ENCODE data around the gene NDUFS7. TPM values are rescaled to one million over a fixed set of nuclear protein-coding genes. Genes with fewer than 3 reads are reported as not detected.

The NDUFS7 gene
- total and polyA plus RNA-seq, 9 of the 15 experiments (the other 6 are each of a cell fraction or from before 2014, with no cell fraction given) = 6.0 to 271 (median 60.6) TPM

- intact Hi-C loops (cut with micrococcal nuclease) = no loop called here
- ATAC-seq = peak; percentile 31
- H3K79me2 ChIP-seq (ENCODE audit: control insufficient read depth, insufficient read depth, low read length) = peaks cover 12% of the 10 kb centered on the region
- FAIRE-seq = no peak
- BruUV-seq (replicated peaks) = no TSS peak
- H4K20me1 ChIP-seq (replicated peaks; ENCODE audit: control insufficient read depth, insufficient read depth, low read length) = peaks cover 7% of the 10 kb centered on the region; the same call in 1 of the 2 replicates
- CTCF ChIA-PET (ENCODE audit: low intra/inter-chr PET ratio) = no interaction called here
- H3K36me3 ChIP-seq (ENCODE audit: control insufficient read depth, insufficient read depth, low read length) = peaks cover 47% of the 10 kb centered on the region; the same call in 2 of the 3 replicates
- H3K9me3 ChIP-seq (replicated peaks; ENCODE audit: control insufficient read depth, insufficient read depth, low read depth, low read length) = no peaks in the 10 kb centered on the region
- peak overlapping the region in 1 of 2 experiments; percentile 75; a peak in 2 of 4 replicates for H3K9ac ChIP-seq (ENCODE audit: insufficient read depth in 1 of 2, low read depth in 2 of 2, low read length in 2 of 2)
- no peaks in the 10 kb centered on the region for H3K27me3 ChIP-seq (ENCODE audit: control insufficient read depth in 2 of 2, insufficient read depth in 2 of 2, low read length in 2 of 2)
- no peak overlapping the region for H3K4me2 ChIP-seq (ENCODE audit: insufficient read depth, low read length)
- no peaks in the 10 kb centered on the region for H3K9me1 ChIP-seq (ENCODE audit: control insufficient read depth, insufficient read depth, low read length)
- H3K27ac ChIP-seq (ENCODE audit: extremely low read depth, low read depth, low read length) = no peak overlapping the region
- 47% methylated on average over 15 of the region's 25 CpGs for WGBS (ENCODE audit: insufficient coverage, low coverage, missing lambda C conversion rate)
- peak in 3 of 4 experiments; percentile 37 to 47 (median 47) for DNase-seq (ENCODE audit: extremely low read depth in 1 of 4, low spot score in 3 of 4)
- in situ Hi-C loops (cut with MboI) = no loop called here
- no peak overlapping the region for H3K4me3 ChIP-seq
- POLR2A ChIA-PET = interaction anchor here (0.8 to 1.5 kb wide), 3 partner anchors 11 to 31 kb away, joined by 3 to 6 read pairs (median 4); no protein-coding TSS in a partner anchor
- H3K4me1 ChIP-seq (replicated peaks in 1 of 2; ENCODE audit: control insufficient read depth in 2 of 2, insufficient read depth in 2 of 2, low read length in 2 of 2) = peaks cover 5 to 75% of the 10 kb centered on the region in 2 experiments; a peak in 3 of 5 replicates
- H2AFZ ChIP-seq (ENCODE audit: low read depth, low read length) = no peak overlapping the region
- no peak for TF ChIP-seq RBBP5 (IDR thresholded peaks at IDR 0.05; ENCODE audit: borderline replicate concordance, insufficient read depth, low read length, poor library complexity, severe bottlenecking)
- TF ChIP-seq, protein P1, sequence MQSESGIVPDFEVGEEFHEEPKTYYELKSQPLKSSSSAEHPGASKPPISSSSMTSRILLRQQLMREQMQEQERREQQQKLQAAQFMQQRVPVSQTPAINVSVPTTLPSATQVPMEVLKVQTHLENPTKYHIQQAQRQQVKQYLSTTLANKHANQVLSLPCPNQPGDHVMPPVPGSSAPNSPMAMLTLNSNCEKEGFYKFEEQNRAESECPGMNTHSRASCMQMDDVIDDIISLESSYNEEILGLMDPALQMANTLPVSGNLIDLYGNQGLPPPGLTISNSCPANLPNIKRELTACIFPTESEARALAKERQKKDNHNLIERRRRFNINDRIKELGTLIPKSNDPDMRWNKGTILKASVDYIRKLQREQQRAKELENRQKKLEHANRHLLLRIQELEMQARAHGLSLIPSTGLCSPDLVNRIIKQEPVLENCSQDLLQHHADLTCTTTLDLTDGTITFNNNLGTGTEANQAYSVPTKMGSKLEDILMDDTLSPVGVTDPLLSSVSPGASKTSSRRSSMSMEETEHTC (IDR thresholded peaks at IDR 0.05) = no peak
- no peak for TF ChIP-seq ZNF263 (CRISPR knock-in tag; IDR thresholded peaks at IDR 0.05; ENCODE audit: borderline replicate concordance)
- TF ChIP-seq OTX1 (CRISPR knock-in tag; IDR thresholded peaks at IDR 0.05) = no peak
- no peak for TF ChIP-seq HDAC6 (IDR thresholded peaks at IDR 0.05; ENCODE audit: low read depth, low read length)
- peak; percentile 28; the same call in 1 of the 2 replicates for TF ChIP-seq PML (IDR thresholded peaks at IDR 0.05; ENCODE audit: low read length)
- TF ChIP-seq HMGN3 (IDR thresholded peaks at IDR 0.05; ENCODE audit: borderline replicate concordance, extremely low read depth, insufficient read length, low read depth, low read length) = no peak
- TF ChIP-seq TFAP4 (CRISPR knock-in tag; IDR thresholded peaks at IDR 0.05; ENCODE audit: borderline replicate concordance) = 0 out of 2 replicates have a peak, but pooled peaks have one; percentile 4
- no peak for TF ChIP-seq BRD4 (IDR thresholded peaks at IDR 0.05)
- TF ChIP-seq, protein P2, sequence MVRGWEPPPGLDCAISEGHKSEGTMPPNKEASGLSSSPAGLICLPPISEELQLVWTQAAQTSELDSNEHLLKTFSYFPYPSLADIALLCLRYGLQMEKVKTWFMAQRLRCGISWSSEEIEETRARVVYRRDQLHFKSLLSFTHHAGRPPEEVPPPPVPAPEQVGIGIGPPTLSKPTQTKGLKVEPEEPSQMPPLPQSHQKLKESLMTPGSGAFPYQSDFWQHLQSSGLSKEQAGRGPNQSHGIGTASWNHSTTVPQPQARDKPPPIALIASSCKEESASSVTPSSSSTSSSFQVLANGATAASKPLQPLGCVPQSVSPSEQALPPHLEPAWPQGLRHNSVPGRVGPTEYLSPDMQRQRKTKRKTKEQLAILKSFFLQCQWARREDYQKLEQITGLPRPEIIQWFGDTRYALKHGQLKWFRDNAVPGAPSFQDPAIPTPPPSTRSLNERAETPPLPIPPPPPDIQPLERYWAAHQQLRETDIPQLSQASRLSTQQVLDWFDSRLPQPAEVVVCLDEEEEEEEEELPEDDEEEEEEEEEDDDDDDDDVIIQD (CRISPR knock-in tag; IDR thresholded peaks at IDR 0.05) = no peak
- TF ChIP-seq ZNF384 (IDR thresholded peaks at IDR 0.05; ENCODE audit: low read depth, low read length) = no peak
- 0 out of 2 replicates have a peak, but pooled peaks have one; percentile 40 for TF ChIP-seq MYNN (IDR thresholded peaks at IDR 0.05)
- no peak for TF ChIP-seq MYNN (CRISPR knock-in tag; IDR thresholded peaks at IDR 0.05)
- no peak for TF ChIP-seq HMG20A (CRISPR knock-in tag; conservative IDR thresholded peaks at IDR 0.05)
- no peak for TF ChIP-seq DACH1 (IDR thresholded peaks at IDR 0.05; ENCODE audit: partially characterized antibody)
- TF ChIP-seq TSC22D4 (tag; IDR thresholded peaks at IDR 0.05) = no peak
Observed at GRCh38 chr19:1396019-1396767, 12.5 kb downstream of the NDUFS7 start.
